Measurements from ENCODE around the gene CTBP2.

DNA sequence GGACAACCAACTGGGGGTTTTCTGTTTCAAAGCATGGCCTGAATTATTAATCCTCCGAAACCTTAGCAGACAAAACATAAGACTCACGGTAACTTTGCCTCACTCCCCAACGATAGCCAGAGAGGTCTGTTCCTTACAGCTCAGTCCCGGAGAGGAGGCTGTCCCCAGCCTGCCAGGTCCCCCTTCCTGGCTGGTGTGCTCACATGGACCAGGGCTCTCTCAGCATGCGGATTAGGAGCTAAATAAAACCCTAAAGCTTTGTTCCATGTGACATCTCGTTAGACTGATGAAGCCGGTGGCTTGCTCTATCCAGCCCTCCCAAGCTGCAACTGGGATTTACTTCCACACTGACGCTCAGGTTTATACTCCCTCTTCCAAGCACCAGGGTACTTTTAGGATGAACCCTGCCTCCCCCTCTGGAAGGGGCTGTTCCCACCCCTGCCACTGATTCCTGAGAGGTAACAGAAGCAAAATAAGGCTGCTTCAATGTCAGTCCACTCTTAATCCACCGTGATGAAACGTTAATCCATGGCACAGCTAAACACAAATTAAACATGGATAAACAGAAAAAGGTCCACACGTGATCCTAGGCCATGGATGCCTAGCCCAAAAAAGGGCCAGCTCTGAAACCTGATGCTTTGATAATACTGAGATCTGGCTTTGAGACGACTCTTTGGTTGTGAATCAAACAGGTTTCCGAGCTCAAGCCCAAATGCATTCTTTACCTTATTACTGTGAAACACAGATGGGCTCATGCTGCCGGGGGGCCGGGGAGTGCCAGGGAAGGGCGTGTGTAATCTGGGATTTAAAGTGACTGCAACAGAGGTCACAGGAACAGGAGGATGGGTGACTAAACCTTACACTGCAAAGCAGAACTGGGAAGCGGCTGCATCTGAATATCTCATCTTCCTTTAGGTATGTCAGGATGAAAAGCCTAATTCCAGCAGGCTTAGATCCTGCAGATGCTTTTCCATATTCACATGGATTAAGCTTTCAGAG, 132.2 kb downstream of the CTBP2 start:
- TF ChIP-seq, protein P1, sequence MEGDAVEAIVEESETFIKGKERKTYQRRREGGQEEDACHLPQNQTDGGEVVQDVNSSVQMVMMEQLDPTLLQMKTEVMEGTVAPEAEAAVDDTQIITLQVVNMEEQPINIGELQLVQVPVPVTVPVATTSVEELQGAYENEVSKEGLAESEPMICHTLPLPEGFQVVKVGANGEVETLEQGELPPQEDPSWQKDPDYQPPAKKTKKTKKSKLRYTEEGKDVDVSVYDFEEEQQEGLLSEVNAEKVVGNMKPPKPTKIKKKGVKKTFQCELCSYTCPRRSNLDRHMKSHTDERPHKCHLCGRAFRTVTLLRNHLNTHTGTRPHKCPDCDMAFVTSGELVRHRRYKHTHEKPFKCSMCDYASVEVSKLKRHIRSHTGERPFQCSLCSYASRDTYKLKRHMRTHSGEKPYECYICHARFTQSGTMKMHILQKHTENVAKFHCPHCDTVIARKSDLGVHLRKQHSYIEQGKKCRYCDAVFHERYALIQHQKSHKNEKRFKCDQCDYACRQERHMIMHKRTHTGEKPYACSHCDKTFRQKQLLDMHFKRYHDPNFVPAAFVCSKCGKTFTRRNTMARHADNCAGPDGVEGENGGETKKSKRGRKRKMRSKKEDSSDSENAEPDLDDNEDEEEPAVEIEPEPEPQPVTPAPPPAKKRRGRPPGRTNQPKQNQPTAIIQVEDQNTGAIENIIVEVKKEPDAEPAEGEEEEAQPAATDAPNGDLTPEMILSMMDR (optimal IDR thresholded peaks at IDR 0.05 in 1 of 3, IDR thresholded peaks at IDR 0.05 in 1 of 3, conservative IDR thresholded peaks at IDR 0.05 in 1 of 3; ENCODE audit: extremely low read depth in 1 of 3, insufficient read depth in 2 of 3, low read length in 3 of 3): no peak
- TF ChIP-seq EZH2 (IDR thresholded peaks at IDR 0.05; ENCODE audit: low read length): no peak

Data from keratinocyte (primary cell).